Ramos (cell line): ENCODE data around the gene RITA1.

Experiments
- in situ Hi-C: fragments of 300-500 bp; cut with MboI; formaldehyde crosslinking; loops from one replicate; pipeline ENCODE4 v1.14.3; 2022; ENCODE audit warnings: low sequenced_read_pairs; ENCODE audit not compliant: unreplicated experiment

Gene RITA1

DNA sequence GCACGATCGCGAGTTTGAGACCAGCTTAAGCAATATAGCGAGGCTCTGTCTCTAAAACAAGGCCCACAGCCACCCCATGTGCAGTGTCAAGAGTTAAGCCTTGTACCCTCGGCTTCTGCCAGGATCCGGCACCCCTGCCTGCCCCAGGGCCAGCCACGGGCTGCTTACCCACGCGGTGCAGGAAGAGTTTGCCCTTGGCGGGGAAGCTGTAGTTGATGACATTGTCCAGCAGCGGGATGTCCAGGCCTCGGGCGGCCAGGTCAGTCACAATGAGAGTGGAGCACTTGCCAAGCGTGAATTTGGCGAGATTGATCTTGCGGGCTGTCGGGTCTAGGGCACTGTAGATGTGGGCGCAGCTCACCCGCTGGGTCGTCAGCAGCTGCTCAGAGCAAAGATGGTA, 13.3 kb upstream of the RITA1 start:
- in situ Hi-C loops: loop anchor here (5.0 kb wide), 1 partner anchor 125 kb away; no protein-coding TSS in a partner anchor

DNA sequence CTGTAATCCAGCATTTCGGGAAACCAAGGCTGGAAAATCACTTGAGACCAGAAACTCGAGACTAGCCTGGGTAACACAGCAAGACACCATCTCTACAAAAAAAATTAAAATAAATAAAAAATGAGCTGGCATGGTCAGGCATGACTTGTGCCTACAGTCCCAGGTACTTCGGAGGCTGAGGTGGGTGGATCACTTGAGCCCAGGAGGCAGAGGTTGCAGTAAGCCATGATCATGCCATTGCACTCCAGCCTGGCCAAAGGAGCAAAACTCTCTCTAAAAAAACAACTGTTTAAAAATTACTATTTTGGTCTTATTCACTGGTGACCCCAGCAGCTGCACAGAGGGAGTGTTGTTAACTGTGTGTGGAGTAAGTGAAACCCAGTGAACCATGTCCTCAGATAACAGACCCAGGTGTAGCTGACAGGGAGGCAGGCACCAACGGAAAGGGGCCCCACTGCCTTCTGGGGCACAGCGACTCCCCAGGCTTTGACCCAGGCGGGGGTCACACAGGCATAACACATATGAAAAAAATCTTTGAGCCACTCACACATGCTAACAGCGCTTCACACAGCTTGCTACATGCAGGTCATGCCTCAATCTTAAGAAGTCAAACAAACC, 12.3 kb upstream of the RITA1 start:
- in situ Hi-C loops: loop anchor here (5.0 kb wide), 1 partner anchor 126 kb away; no protein-coding TSS in a partner anchor

DNA sequence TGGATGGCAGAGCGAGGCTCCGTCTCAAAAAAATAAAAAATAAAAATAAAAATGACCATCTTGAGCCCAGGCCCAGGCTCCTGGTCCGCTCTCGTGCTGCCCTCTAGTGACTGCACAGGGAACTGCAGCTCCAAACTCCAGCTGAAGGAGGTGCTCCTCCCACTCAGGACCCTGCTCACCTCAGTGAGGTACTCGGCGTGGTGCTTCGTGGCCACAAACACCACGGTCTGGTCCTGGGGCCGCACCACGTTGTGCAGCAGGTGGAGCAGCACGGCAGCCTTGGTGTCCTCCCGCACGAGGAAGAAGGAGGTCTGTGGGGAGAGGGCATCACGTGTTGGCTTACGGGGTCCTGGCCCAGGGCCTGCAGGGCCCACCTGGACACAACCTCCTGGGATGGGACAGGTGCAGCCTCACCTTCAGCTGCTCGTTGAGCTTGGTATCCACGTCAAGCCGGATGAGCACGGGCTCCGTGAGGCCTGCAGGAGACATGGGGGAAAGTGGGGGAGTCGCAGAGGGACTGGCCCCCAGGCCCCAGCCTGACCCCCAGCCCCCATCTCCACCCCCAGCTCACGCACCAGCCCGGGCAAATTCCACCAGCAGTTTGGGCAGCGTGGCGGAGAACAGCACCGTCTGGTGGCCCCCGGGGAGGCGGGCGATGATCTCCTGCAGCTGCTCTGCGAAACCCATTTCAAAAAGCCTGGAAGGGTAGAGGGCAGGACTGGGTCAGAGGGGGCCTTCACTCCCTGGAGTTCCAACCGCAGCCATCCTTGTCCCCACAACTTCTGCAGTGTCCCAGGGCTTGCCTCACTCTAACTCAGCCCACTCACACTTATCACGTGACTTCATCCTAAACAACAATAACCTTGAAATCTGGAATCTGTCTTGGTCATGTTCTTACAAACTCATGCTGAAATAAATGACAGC, 10.8 kb upstream of the RITA1 start:
- in situ Hi-C loops: loop anchor here (5.0 kb wide), 1 partner anchor 127 kb away; no protein-coding TSS in a partner anchor

DNA sequence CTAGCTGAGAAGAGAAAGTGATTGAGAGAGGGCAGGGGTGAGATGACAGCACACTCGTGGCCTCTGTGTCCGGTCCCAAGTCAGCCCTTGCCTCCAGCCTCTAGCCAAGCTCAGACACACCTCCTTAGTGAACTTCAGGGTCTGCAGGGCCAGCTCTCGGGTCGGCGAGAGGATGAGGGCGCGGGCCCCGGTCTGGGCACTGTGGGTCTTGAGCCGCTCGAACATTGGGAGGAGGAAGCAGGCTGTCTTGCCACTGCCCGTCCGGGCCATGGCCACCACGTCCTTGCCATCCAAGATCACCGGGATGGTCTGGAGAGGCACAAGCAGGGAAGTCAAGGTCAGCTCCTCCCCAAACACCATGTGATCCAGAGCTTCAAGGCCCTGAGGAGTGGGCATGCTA, 6.5 kb upstream of the RITA1 start:
- in situ Hi-C loops: no loop called here

DNA sequence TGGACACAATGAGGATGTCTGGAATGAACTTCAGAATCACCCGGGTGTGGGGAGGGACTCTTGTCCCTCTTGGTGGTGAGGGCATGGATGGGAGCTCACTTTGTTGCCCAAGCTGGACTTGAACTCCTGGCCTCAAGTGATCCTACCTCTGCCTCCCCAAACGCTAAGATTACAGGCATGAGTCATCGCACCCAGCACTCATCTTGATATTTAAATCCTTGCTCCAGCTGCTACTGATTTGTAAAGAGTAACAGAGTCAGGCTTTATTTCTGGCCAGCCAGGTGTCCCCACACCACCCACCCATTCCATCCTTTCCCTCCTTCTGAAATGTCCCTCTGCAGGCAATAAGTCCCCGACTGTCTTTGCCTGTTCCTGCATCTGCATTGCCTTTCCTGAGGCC, 5.2 kb upstream of the RITA1 start:
- in situ Hi-C loops: loop anchor here (5.0 kb wide), 1 partner anchor 183 kb away; no protein-coding TSS in a partner anchor

DNA sequence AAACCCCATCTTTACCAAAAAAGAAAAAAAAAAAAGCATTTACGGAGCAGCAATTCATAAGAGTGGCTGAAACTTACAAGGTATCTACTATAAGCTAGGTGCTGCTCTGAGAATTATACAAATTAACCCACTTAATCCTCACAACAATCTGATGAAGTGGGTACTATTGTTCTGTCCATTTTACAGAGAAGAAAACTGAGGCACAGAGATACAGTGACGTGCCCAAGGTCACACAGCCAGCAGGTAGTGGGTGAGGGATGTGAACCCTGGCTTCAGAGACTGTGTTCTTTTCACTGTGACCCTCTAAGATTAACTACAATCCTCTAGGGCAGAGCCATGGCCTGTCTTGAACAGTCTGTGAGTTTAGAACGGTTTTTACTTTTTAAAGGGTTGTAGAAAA, 3.5 kb upstream of the RITA1 start:
- in situ Hi-C loops: loop anchor here (5.0 kb wide), 1 partner anchor 185 kb away; no protein-coding TSS in a partner anchor

DNA sequence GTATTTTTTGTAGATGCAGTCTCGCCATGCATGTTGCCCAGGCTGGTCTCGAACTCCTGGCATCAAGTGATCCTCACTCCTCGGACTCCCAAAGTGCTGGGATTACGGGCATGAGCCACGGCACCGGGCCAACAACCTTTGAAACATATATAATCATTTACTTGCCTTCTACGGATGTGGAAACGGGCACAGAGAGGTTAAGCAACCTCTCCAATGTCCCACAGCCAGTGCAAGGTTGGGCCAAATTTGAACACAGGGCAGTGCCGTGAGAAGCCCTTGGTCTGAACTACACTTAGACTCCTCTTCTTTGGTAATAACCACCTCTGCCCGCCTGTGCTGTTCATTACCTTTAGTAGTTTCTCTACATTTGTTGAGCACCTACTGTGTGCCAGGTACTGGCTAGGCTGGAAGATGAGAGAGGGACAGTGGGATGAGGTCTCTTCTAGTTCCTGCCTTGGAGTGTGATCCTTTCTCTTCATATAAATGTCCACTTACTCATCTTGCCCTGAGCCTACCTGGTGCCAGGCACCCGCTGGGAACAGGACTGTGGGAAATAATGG, 2.4 kb upstream of the RITA1 start:
- in situ Hi-C loops: loop anchor here (5.0 kb wide), 1 partner anchor 186 kb away; no protein-coding TSS in a partner anchor

DNA sequence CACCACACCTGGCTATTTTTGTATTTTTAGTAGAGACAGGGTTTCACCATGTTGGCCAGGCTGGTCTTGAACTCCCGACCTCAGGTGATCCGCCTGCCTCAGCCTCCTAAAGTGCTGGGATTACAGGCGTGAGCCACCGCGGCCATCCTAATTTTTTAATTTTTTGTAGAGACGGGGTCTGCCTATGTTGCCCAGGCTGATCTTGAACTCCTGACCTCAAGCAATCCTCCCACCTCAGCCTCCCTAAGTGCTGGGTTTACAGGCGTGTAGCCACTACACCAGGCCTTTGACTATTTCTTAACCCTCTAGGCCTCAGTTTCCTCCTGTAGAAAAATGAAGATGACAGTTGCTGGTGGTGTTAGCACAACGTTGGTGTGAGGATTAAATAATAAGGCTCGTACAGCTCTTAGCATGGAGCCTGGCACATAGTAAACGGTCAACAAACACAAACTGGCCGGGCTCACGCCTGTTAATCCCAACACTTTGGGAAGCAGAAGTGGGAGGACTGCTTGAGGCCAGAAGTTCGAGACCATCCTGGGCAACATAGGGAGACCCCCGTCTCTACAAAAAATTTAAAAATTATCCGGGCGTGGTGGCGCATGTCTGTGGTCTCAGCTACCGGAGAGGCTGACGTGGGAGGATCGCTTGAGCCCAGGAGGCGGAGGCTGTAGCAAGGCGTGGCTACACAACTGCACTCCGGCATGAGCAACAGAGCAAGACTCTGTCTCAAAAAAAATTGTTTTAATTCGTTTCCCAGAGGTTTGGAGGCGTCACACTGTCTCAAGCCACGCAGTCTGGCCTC, 1.2 kb upstream of the RITA1 start:
- in situ Hi-C loops: loop anchor here (5.0 kb wide), 1 partner anchor 187 kb away; no protein-coding TSS in a partner anchor

DNA sequence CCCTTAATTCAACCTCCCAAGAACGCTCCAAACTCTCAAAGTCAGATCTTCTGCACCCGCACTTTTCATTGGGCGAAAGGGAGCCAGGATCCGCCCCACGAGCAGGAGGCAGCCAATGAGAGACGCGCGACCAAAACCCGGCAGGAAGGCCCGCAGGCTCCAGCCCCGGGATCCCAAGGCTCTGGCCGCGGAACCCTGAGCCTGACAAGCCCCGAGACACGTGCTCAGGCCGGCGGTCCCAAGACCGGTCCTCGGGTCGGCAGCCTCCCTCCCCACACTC, 681 bp upstream of the RITA1 start:
- in situ Hi-C loops: loop anchor here (5.0 kb wide), 1 partner anchor 188 kb away; no protein-coding TSS in a partner anchor

DNA sequence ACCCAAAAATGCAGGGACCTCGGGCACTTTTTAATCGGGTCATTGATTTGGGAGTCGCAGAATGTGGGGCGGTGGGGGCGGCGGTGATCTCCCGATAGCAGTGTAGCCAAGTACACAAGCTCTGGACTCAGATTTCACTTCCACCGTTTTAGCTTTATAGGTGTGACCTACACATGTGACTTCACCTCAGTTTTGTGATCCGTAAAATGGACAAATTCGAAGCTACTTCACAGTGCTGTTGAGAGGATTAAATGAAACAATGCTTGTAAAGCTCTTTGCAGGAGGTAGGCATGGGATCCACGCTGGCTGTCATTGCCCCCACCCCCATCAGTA, 478 bp downstream of the RITA1 start:
- in situ Hi-C loops: no loop called here

DNA sequence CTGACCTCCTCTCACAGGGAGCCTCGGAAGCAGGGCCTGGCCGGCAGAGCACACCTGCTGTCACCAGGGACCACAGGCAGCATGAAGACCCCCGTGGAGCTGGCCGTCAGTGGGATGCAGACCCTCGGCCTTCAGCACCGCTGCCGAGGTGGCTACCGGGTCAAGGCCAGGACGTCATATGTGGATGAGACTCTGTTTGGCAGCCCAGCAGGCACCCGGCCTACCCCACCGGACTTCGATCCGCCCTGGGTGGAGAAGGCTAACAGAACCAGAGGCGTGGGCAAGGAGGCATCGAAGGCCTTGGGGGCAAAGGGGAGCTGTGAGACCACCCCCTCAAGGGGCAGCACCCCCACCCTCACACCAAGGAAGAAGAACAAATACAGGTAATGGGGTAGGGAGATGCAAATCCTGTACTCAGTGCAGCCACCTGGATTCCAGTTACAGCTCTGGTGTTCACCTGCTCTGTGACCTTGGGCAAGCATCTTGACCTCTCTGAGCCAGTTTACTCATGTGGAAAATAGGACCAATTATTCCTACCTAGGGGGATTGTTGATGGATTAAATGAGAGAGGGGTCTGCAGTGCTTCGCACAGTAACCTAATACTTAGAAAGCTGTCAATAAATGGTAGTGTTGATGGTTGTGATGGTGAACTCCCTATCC, 1.3 kb downstream of the RITA1 start:
- in situ Hi-C loops: no loop called here

DNA sequence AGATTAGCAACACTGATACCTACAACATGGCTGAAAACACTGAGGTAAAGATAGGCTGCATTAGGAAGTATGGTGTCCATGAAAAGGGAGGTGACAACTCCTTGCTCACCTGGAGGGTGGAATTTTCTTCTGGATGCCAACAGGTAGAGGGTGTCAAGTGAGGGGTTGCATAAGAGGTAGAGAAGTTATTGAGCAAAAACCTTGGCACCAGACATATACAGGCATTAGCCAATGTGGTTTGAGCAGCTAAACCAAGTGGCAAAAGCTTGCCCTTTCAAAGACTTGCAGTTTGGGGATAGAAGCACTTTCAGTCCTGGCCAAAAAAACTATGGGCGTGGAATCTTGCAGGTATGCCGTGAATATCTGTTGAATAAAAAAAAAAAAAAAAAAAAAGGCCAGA, 3.8 kb downstream of the RITA1 start:
- in situ Hi-C loops: no loop called here

DNA sequence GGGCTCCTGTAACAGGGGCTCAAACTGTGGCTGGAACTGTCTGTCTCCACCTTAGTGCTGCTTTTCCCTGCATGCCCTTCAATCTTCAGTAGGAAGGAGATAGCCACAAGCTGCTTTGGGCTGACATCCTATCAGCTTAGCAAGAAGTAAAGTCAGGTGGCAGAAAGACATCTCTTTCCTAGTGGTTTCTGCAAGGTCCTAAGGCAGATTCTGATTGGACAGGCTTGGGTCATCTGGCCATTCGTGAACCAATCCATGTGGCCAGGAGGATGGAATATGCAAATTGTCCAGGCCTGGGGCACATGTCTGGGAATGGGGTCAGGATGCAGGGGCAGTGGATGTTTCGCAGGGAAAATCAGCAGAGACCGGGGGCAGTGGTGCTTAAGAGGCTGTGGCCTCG, 5.2 kb downstream of the RITA1 start:
- in situ Hi-C loops: loop anchor here (10.0 kb wide), 2 partner anchors 124 to 244 kb away; no protein-coding TSS in a partner anchor

DNA sequence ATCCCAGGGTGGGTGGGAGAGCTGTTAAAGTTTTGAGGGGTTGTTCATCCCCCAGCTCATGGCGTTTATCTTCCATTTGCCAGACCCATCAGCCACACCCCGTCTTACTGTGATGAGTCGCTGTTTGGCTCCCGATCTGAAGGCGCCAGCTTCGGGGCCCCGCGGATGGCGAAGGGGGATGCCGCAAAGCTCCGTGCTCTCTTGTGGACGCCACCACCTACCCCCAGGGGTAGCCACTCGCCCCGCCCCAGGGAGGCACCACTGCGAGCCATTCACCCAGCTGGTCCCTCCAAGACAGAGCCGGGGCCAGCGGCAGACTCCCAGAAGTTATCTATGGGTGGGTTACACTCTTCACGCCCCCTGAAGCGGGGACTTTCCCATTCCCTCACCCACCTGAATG, 5.7 kb downstream of the RITA1 start:
- in situ Hi-C loops: loop anchor here (10.0 kb wide), 2 partner anchors 124 to 244 kb away; no protein-coding TSS in a partner anchor

DNA sequence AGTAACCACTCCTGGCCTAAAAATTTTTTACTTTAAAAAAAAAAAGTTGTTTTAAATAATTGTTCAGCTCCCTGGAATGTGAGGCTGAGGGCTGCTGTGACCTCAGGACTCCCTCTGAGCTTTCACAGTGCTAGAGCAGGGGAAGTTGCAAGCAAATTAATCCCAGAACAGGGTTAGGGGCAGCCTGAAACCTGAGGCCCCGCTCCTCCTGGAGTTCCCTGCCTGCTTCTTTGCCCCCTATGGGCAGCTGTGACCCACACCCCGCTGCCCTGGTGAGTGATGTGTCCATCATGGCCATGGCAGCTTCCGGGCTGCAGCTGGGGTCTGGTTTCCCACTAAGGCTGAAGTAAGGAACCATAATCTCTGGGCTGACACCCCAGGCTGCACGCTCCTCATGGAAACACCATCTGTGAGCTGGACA, 9.5 kb downstream of the RITA1 start:
- in situ Hi-C loops: loop anchor here (10.0 kb wide), 2 partner anchors 120 to 240 kb away; no protein-coding TSS in a partner anchor

DNA sequence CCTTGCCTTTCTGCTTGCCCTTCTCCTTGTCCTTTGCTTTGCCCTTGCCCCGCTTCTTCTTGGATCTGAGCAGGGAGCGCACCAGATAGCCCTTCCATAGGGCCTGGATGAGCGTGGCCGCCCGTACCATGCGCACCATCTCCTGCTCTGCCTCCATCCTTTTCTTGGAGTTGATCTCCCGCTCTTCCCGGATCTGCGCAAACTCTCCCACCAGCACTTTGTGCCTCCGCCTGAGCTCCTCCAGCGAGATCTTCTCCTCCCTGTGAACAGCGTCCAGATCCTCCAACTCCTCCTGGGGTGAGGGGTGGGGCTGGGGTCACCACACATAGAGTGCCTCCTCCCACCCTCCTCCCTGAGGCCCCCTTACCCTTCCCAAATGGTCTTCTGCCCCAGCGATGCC, 10.1 kb downstream of the RITA1 start:
- in situ Hi-C loops: loop anchor here (10.0 kb wide), 2 partner anchors 119 to 239 kb away; no protein-coding TSS in a partner anchor

DNA sequence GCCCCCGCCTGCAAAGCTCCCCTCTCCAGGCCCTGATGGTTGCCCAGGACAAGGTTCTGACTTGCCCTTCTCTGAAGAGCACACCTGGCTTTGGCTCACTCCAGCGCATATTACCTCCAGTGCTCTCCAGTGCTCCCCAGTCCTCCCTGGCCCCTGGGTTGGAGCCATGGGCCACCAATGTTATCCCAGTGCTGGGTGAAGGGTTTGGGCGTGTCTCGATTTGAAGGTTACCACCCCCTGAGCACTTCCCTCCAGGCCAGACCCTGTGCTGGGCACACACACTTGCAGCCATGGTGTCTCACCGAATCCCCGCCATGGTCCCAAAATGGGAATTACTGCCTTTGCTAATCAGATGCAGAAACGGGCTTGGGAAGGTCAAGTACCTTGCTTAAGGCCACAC, 11.1 kb downstream of the RITA1 start:
- in situ Hi-C loops: loop anchor here (10.0 kb wide), 2 partner anchors 118 to 238 kb away; no protein-coding TSS in a partner anchor

DNA sequence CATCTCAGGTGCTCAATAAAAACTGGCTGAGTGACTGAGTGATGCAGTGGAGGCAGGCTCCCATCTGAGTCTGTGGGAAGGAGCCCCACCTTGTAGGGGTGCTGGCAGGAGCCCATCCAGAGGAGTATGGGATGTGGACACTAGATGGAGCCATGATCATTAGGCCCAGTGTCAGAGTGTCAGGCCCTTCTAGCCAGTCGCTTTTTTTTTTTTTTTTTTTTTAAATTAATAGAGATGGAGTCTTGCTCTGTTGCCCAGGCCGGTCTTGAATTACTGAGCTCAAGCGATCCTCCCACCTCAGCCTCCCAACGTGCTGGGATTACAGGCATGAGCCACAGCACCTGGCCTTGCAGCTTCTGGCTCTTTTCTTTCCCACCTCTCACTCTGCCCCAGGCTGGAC, 11.5 kb downstream of the RITA1 start:
- in situ Hi-C loops: loop anchor here (10.0 kb wide), 2 partner anchors 118 to 238 kb away; no protein-coding TSS in a partner anchor

DNA sequence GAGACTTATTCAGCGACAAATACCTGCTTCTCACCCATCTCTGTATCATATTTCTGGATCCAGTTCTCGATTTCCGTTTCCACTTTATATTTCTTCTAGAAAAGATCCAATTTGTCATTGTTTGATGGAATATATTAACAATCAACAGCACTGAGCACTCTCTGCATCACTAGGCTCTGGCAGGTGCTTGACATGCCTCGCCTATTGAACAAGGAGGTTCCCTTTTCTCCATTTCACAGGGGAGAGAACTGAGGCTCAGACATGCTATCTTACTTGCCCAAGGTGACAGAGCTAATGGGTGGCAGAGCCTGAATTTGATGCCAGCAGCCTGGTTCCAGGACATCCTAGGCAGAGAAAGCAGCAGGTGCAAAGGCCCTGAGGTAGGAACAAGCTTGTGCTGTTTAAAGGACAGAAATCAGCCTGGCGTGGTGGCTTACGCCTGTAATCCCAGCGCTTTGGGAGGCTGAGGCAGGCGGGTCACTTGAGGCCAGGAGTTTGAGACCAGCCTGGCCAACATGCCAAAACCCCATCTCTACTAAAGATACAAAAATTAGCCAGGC, 12.1 kb downstream of the RITA1 start:
- in situ Hi-C loops: loop anchor here (10.0 kb wide), 2 partner anchors 117 to 237 kb away; no protein-coding TSS in a partner anchor
